Thoracic aorta (tissue), 2 donors: ENCODE results near the gene UBE2D3. TPM values are rescaled to one million over a fixed set of nuclear protein-coding genes. Genes with fewer than 3 reads are reported as not detected.

Source experiments
- ATAC-seq: fragments of 150-250 bp; one replicate; pipeline ENCODE4 v1.8.0; 2017; ENCODE audit warnings: low read depth; ENCODE audit not compliant: insufficient number of reproducible peaks, low FRiP score
- DNase-seq: peaks from one replicate; pipeline ENCODE4 v3.0.0-alpha.2; 2020; ENCODE audit warnings: low spot score
- H3K27ac ChIP-seq, 2 donors: fragments of 200-600 bp; sonication (generic); 1 replicate in 1 of 2; 2 replicates in 1 of 2; pipeline ENCODE4 v1.5.1; 2016; ENCODE audit warnings: mild to moderate bottlenecking in 2 of 2, moderate library complexity in 2 of 2
- H3K27me3 ChIP-seq: fragments of 200-600 bp; sonication (generic); replicated peaks from 2 replicates; pipeline ENCODE4 v1.6.0; 2016; ENCODE audit warnings: mild to moderate bottlenecking; ENCODE audit not compliant: insufficient read depth
- H3K36me3 ChIP-seq: fragments of 200-600 bp; sonication (generic); one replicate; pipeline ENCODE4 v1.5.1; 2016
- H3K4me1 ChIP-seq, 2 donors: fragments of 200-600 bp; sonication (generic); 1 replicate in 1 of 2; 2 replicates in 1 of 2; pipeline versions ENCODE4 v1.5.1 to v1.6.0; 2016; ENCODE audit warnings: low read depth in 2 of 2, mild to moderate bottlenecking in 1 of 2; ENCODE audit not compliant: control insufficient read depth in 1 of 2
- H3K4me3 ChIP-seq: fragments of 200-600 bp; sonication (generic); 2 replicates; pipeline ENCODE4 v1.5.1; 2016; ENCODE audit warnings: mild to moderate bottlenecking
- H3K9me3 ChIP-seq: fragments of 200-600 bp; sonication (generic); 2 replicates; pipeline ENCODE4 v1.5.1; 2016
- total RNA-seq, 2 donors: library from RNA; depleted of rRNA; stranded (reverse); fragments of >200 nt; gene quantifications; one replicate each; pipeline versions ENCODE4 v1.1.0 to v1.2.3, GENCODE V29; 2016
- TF ChIP-seq, protein P1 (sequence below): fragments of 200-600 bp; sonication (generic); IDR thresholded peaks from one replicate; pipeline ENCODE4 v1.5.1; 2019; ENCODE audit warnings: antibody characterized with exemption

The UBE2D3 gene
- 100 to 1,000 TPM; 245 to 376 TPM for total RNA-seq

DNA sequence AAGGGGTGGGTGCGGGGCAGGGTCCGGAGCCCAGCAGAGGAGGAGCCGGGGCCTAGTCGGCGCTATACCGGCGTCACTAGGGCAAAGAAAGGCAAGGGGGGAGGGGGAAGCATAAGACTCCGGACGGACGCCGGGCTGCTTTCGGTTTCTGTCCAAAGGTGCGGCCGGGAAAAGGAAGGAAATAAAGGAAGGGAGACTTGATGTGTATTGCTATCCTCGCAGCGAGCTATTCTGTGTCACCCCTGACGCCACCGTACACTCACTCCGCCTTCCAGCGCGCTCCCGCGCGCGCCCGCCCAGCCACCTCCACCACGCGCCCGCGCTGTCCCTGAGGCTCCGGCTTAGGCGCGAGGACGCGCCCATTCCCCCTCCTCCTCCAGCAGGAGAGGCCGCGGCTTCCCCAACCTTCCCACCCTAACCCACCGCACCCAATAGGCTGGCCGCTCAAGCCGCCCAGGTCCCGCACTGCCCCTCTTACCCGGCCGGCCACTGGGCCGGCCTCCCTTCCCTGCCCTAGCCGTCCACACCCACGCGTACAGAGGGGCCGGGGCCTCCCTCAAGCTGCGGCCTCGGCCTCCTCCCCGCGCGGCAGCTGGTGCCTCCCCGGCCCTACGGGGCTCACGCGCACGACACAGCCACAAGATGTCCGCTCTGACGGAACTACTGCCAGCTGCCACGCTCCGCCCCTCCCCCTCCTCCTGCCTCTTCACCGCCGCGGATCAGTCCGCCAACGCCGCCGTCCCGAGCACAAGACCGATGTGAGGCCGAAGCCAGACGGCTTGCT is at the start of gene UBE2D3:
TSS of gene UBE2D3 (minus strand) at position 662 of the 784 bp plus-strand sequence. CDS start 1,043 bp downstream, outside the sequence.
- peak within 1 kb of the TSS; percentile 98 to 100 for H3K27ac ChIP-seq
- no peaks in the 10 kb centered on the region for H3K27me3 ChIP-seq
- H3K4me3 ChIP-seq: peak within 1 kb of the TSS; percentile 88
- peaks cover 11 to 33% of the 10 kb centered on the region in 2 donors for H3K4me1 ChIP-seq
- no peaks in the 10 kb centered on the region for H3K36me3 ChIP-seq
- no peaks in the 10 kb centered on the region for H3K9me3 ChIP-seq
- ATAC-seq (peak; percentile 73), DNase-seq (peak; percentile 80)
- TF ChIP-seq, protein P1, sequence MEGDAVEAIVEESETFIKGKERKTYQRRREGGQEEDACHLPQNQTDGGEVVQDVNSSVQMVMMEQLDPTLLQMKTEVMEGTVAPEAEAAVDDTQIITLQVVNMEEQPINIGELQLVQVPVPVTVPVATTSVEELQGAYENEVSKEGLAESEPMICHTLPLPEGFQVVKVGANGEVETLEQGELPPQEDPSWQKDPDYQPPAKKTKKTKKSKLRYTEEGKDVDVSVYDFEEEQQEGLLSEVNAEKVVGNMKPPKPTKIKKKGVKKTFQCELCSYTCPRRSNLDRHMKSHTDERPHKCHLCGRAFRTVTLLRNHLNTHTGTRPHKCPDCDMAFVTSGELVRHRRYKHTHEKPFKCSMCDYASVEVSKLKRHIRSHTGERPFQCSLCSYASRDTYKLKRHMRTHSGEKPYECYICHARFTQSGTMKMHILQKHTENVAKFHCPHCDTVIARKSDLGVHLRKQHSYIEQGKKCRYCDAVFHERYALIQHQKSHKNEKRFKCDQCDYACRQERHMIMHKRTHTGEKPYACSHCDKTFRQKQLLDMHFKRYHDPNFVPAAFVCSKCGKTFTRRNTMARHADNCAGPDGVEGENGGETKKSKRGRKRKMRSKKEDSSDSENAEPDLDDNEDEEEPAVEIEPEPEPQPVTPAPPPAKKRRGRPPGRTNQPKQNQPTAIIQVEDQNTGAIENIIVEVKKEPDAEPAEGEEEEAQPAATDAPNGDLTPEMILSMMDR: peak; percentile 8

- H3K36me3 ChIP-seq: no peaks in the 10 kb centered on the region
- H3K4me3 ChIP-seq: no peak overlapping the region
- TF ChIP-seq, protein P1: no peak
- no peak for DNase-seq
- H3K4me1 ChIP-seq: peaks cover 6 to 14% of the 10 kb centered on the region in 2 donors
- ATAC-seq: no peak
- H3K9me3 ChIP-seq: no peaks in the 10 kb centered on the region
- no peak overlapping the region for H3K27ac ChIP-seq
- no peaks in the 10 kb centered on the region for H3K27me3 ChIP-seq
These were observed 44.4 kb upstream of the UBE2D3 start for GRCh38 chr4:102871772-102872171.

- H3K9me3 ChIP-seq: no peaks in the 10 kb centered on the region
- ATAC-seq (no peak), DNase-seq (no peak)
- H3K4me3 ChIP-seq: peak overlapping the region; percentile 89
- H3K36me3 ChIP-seq: no peaks in the 10 kb centered on the region
- peak overlapping the region; percentile 97 to 99 for H3K27ac ChIP-seq
- no peaks in the 10 kb centered on the region for H3K27me3 ChIP-seq
- TF ChIP-seq, protein P1: no peak
- peaks cover 6 to 14% of the 10 kb centered on the region in 2 donors for H3K4me1 ChIP-seq
These were observed 42.3 kb upstream of the UBE2D3 start for GRCh38 chr4:102869569-102870197.

GRCh38 chr4:102868781-102869568 is 41.6 kb upstream of the UBE2D3 start, which contains the start of gene CISD2:
Gene CISD2 (plus strand): TSS chr4:102868992. CDS start chr4:102869085, 93 bp downstream.
- Histone ChIP-seq H3K9me3 (no peaks in the 10 kb centered on the region), H3K4me1 (peaks cover 6 to 14% of the 10 kb centered on the region in 2 donors), H3K36me3 (no peaks in the 10 kb centered on the region), H3K4me3 (peak within 1 kb of the TSS; percentile 89), H3K27ac (peak within 1 kb of the TSS; percentile 97 to 99), H3K27me3 (no peaks in the 10 kb centered on the region)
- ATAC-seq: peak; percentile 97
- TF ChIP-seq, protein P1: no peak
- DNase-seq: peak; percentile 46
